Type B pancreatic cell (in vitro differentiated cells): ENCODE data around the gene ZNF780B. TPM values are rescaled to one million over a fixed set of nuclear protein-coding genes. Genes with fewer than 3 reads are reported as not detected.
A peak's percentile ranks its signal among the peaks of the same experiment; 100 is the strongest.

Source experiments
- DNase-seq: peaks from one replicate; pipeline ENCODE4 v3.0.0; 2021; ENCODE audit warnings: mixed read lengths; ENCODE audit not compliant: unreplicated experiment; ENCODE audit errors: extremely low spot score
- H3K27ac Mint-ChIP-seq: 2 replicates; pipeline ENCODE4 v1.8.0; 2021; ENCODE audit warnings: mild to moderate bottlenecking, mixed read lengths
- H3K27me3 Mint-ChIP-seq: 2 replicates; pipeline ENCODE4 v1.8.0; 2021; ENCODE audit warnings: mixed read lengths
- H3K36me3 Mint-ChIP-seq: 2 replicates; pipeline ENCODE4 v1.8.0; 2021; ENCODE audit warnings: mixed read lengths
- H3K4me1 Mint-ChIP-seq: one replicate; pipeline ENCODE4 v1.8.0; 2021; ENCODE audit warnings: mixed read lengths; ENCODE audit not compliant: unreplicated experiment
- H3K4me3 Mint-ChIP-seq: 2 replicates; pipeline ENCODE4 v1.8.0; 2021; ENCODE audit warnings: mild to moderate bottlenecking, mixed read lengths
- H3K9me3 Mint-ChIP-seq: 2 replicates; pipeline ENCODE4 v1.8.0; 2021; ENCODE audit warnings: mixed read lengths
- CTCF ChIP-seq: fragments of 200-600 bp; sonication (generic); conservative IDR thresholded peaks from 2 replicates; pipeline ENCODE4 v1.5.0; 2021; ENCODE audit warnings: antibody characterized with exemption, mild to moderate bottlenecking
- total RNA-seq: library from RNA; stranded (reverse); gene quantifications from 2 replicates; pipeline ENCODE4 v1.2.1, GENCODE V29; 2021; ENCODE audit warnings: low replicate concordance

The ZNF780B gene
- total RNA-seq, 1 donor from 2014 or later, result 38.8 TPM

- Mint-ChIP-seq H3K4me1 (no peaks in the 10 kb centered on the region), H3K4me3 (no peak overlapping the region), H3K36me3 (peaks cover 50% of the 10 kb centered on the region), H3K27ac (no peak overlapping the region), H3K9me3 (peaks cover 10% of the 10 kb centered on the region), H3K27me3 (no peaks in the 10 kb centered on the region)
- TF ChIP-seq CTCF, result no peak
- DNase-seq, result no peak
Measured at GRCh38 chr19:40009674-40010073, 46.4 kb downstream of the ZNF780B start.

GRCh38 chr19:40006273-40006691 lies 49.7 kb downstream of the ZNF780B start:
- H3K4me3 Mint-ChIP-seq, result no peak overlapping the region
- H3K9me3 Mint-ChIP-seq, result peaks cover 4% of the 10 kb centered on the region
- TF ChIP-seq CTCF, result no peak
- peaks cover 23% of the 10 kb centered on the region for H3K36me3 Mint-ChIP-seq
- no peaks in the 10 kb centered on the region for H3K27me3 Mint-ChIP-seq
- no peaks in the 10 kb centered on the region for H3K4me1 Mint-ChIP-seq
- no peak for DNase-seq
- H3K27ac Mint-ChIP-seq, result no peak overlapping the region

GRCh38 chr19:40005691-40006272 lies 50.2 kb downstream of the ZNF780B start:
- no peak overlapping the region for H3K4me3 Mint-ChIP-seq
- H3K36me3 Mint-ChIP-seq, result peaks cover 23% of the 10 kb centered on the region
- peaks cover 4% of the 10 kb centered on the region for H3K9me3 Mint-ChIP-seq
- no peak overlapping the region for H3K27ac Mint-ChIP-seq
- no peaks in the 10 kb centered on the region for H3K27me3 Mint-ChIP-seq
- no peak for TF ChIP-seq CTCF
- H3K4me1 Mint-ChIP-seq, result no peaks in the 10 kb centered on the region
- no peak for DNase-seq

GRCh38 chr19:39998501-39998900 lies 57.5 kb downstream of the ZNF780B start:
- Mint-ChIP-seq H3K4me3 (peak overlapping the region; percentile 96), H3K27ac (no peak overlapping the region), H3K4me1 (peaks cover 25% of the 10 kb centered on the region), H3K36me3 (peaks cover 14% of the 10 kb centered on the region), H3K27me3 (no peaks in the 10 kb centered on the region), H3K9me3 (peaks cover 12% of the 10 kb centered on the region)
- no peak for DNase-seq
- TF ChIP-seq CTCF, result no peak

GRCh38 chr19:39997638-39998216 lies 58.3 kb downstream of the ZNF780B start:
- no peak overlapping the region for H3K27ac Mint-ChIP-seq
- H3K9me3 Mint-ChIP-seq, result peaks cover 12% of the 10 kb centered on the region
- H3K4me3 Mint-ChIP-seq, result peak overlapping the region; percentile 96
- TF ChIP-seq CTCF, result no peak
- peaks cover 25% of the 10 kb centered on the region for H3K4me1 Mint-ChIP-seq
- H3K27me3 Mint-ChIP-seq, result no peaks in the 10 kb centered on the region
- DNase-seq, result no peak
- peaks cover 14% of the 10 kb centered on the region for H3K36me3 Mint-ChIP-seq
